Stomach (tissue), 4 donors: Measurements from ENCODE around the gene DCDC2.

Experiments used
- CTCF ChIP-seq, 7 experiments: fragments of 450-650 bp in 4 of 7; fragments of 200-600 bp in 3 of 7; sonication (generic) in 3 of 7; IDR thresholded peaks; one replicate each; pipeline ENCODE4 v1.5.1; 2016 to 2019; ENCODE audit warnings: antibody characterized with exemption in 7 of 7, control low read depth in 2 of 7, mild to moderate bottlenecking in 1 of 7
- EP300 ChIP-seq: sonication (generic); formaldehyde crosslinking; IDR thresholded peaks from one replicate; pipeline ENCODE4 v1.6.1; 2017; ENCODE audit warnings: antibody characterized with exemption
- POLR2A ChIP-seq, 4 donors: fragments of 450-650 bp; IDR thresholded peaks; one replicate each; pipeline ENCODE4 v1.6.1; 2016; ENCODE audit warnings: antibody characterized with exemption in 4 of 4, control low read depth in 2 of 4, mild to moderate bottlenecking in 1 of 4, moderate library complexity in 1 of 4
- POLR2AphosphoS5 ChIP-seq, 3 donors: sonication (generic); formaldehyde crosslinking; IDR thresholded peaks; one replicate each; pipeline ENCODE4 v1.6.1; 2016; ENCODE audit warnings: antibody characterized with exemption in 3 of 3

- no peak for TF ChIP-seq POLR2A (IDR thresholded peaks at IDR 0.05)
- TF ChIP-seq CTCF (IDR thresholded peaks at IDR 0.05), result no peak
- no peak for TF ChIP-seq EP300
- TF ChIP-seq POLR2AphosphoS5 (IDR thresholded peaks at IDR 0.05), result no peak
These were observed 23.6 kb downstream of the DCDC2 start for GRCh38 chr6:24334285-24334684.
